Suprapubic skin (tissue), 3 donors: ENCODE data around the gene COPS2.

Experiments used
- CTCF ChIP-seq, 2 donors: fragments of 200-600 bp in 1 of 2; fragments of 450-650 bp in 1 of 2; sonication (generic) in 1 of 2; IDR thresholded peaks; one replicate each; pipeline ENCODE4 v1.5.1; 2016 to 2019; ENCODE audit warnings: antibody characterized with exemption in 2 of 2, mild to moderate bottlenecking in 1 of 2, moderate library complexity in 1 of 2
- EP300 ChIP-seq: sonication (generic); formaldehyde crosslinking; IDR thresholded peaks from one replicate; pipeline ENCODE4 v1.6.1; 2017; ENCODE audit warnings: antibody characterized with exemption
- POLR2A ChIP-seq, 2 donors: fragments of 450-650 bp; IDR thresholded peaks; one replicate each; pipeline ENCODE4 v1.6.1; 2017; ENCODE audit warnings: antibody characterized with exemption in 2 of 2, mild to moderate bottlenecking in 2 of 2, moderate library complexity in 2 of 2

DNA sequence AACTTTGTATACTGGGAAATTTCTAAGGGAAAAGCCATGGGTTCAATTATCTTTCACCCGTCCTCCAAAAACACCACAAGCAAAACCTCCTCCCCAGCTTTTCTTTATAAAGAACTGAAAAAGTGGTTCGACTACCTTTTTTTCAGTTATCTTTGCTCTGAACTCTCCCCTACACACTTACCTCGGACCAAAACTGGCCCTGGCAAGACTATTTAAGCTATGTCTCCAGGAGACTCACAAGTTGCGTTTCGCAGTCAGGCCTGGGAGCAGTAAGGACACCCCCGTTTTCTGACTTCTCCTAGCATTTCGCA is 645 bp downstream of the COPS2 start:
- TF ChIP-seq POLR2A (IDR thresholded peaks at IDR 0.05) (no peak), CTCF (IDR thresholded peaks at IDR 0.05) (no peak), EP300 (no peak)
